Uterus (tissue), 2 donors: ENCODE data around the gene CAGE1.

Experiments used
- POLR2A ChIP-seq, 2 donors: fragments of 450-650 bp; IDR thresholded peaks; one replicate each; pipeline ENCODE4 v1.6.1; 2016; ENCODE audit warnings: antibody characterized with exemption in 2 of 2, mild to moderate bottlenecking in 1 of 2, moderate library complexity in 1 of 2
- TF ChIP-seq, protein P1 (sequence below), 4 experiments: fragments of 200-600 bp in 2 of 4; fragments of 450-650 bp in 2 of 4; sonication (generic) in 2 of 4; IDR thresholded peaks; one replicate each; pipeline ENCODE4 v1.5.1; 2016 to 2019; ENCODE audit warnings: antibody characterized with exemption in 4 of 4, mild to moderate bottlenecking in 2 of 4, moderate library complexity in 1 of 4

DNA sequence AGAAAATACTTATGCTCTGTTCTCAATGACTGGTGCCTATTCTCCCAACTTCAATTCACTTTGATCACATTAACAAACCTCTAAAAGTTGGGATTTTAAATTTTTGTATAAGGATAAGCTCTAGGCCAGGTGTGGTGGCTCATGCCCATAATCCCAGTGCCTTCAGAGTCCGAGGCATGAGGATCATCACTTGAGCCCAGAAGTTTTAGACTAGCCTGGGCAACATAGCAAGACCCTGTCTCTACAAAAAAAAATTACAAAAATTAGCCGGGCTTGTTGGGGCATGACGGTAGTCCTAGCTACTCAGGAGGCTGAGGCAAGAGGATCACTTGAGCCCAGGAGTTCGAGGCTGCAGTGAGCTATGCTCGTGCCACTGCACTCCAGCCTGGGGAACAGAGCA, 80.5 kb downstream of the CAGE1 start:
- TF ChIP-seq, protein P1, sequence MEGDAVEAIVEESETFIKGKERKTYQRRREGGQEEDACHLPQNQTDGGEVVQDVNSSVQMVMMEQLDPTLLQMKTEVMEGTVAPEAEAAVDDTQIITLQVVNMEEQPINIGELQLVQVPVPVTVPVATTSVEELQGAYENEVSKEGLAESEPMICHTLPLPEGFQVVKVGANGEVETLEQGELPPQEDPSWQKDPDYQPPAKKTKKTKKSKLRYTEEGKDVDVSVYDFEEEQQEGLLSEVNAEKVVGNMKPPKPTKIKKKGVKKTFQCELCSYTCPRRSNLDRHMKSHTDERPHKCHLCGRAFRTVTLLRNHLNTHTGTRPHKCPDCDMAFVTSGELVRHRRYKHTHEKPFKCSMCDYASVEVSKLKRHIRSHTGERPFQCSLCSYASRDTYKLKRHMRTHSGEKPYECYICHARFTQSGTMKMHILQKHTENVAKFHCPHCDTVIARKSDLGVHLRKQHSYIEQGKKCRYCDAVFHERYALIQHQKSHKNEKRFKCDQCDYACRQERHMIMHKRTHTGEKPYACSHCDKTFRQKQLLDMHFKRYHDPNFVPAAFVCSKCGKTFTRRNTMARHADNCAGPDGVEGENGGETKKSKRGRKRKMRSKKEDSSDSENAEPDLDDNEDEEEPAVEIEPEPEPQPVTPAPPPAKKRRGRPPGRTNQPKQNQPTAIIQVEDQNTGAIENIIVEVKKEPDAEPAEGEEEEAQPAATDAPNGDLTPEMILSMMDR (IDR thresholded peaks at IDR 0.05): no peak
- TF ChIP-seq POLR2A (IDR thresholded peaks at IDR 0.05): no peak
